ENCODE results near the gene ANKRD1.
A peak's percentile ranks its signal among the peaks of the same experiment; 100 is the strongest.
"Not testable (repeated sequence)": the region's sequence is repeated elsewhere in the genome, so short reads cannot be mapped to it uniquely, and the experiment has no call there.

Gene ANKRD1

DNA sequence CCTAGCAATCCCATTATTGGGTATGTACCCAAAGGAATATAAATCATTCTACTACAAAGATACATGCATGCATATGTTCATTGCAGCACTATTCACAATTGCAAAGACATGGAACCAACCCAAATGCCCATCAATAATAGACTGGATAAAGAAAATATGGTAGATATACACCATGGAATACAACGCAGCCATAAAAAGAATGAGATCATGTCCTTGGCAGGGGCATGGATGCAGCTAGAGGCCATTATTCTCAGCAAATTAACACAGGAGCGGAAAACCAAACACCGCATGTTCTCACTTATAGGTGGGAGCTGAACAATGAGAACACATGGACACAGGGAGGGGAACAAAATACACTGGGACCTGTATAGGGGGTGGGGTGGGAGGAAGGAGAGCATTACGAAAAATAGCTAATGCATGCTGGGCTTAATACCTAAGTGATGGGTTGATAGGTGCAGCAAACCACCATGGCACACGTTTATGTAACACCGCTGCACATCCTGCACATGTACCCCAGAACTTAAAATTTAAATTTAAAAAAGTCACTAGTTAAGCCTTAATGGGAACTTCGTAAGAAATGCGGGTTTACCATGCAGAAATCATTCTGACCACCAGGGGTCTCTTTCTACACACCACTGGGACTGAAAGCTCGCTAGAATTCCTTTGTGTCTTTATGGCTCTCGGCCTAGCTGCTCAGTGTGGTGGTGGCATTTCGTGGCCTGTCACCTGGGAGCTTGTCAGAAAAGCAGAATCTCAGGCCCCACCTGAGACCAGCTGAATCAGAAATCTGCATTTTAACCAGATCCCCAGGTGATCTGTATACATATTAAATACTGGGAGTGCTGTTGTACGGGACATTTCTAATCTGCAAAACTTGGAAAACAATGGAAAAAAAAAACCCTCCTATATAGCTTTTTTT lies 9.5 kb downstream of the ANKRD1 start:
- DNase-seq = peak; percentile 22 to 28

DNA sequence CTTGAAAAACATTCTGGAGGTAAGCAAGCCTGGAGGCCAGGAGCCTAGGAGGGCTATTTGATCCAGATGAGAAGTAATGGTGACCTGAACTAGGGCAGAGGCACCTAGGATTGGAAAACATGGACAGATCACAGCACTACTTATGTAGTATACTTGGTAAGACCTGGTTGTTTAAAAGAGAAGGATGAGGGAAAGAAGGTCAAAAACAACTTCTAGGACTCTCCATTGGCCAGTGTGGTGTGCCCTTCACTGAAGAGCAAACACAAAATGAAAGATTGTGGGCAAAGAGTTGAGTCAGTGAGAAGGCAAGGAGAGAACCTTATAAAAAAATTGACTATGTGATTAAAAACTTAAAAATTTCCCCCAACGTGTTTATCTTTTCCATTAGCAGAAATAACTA lies 14.3 kb downstream of the ANKRD1 start:
- no peak for DNase-seq

DNA sequence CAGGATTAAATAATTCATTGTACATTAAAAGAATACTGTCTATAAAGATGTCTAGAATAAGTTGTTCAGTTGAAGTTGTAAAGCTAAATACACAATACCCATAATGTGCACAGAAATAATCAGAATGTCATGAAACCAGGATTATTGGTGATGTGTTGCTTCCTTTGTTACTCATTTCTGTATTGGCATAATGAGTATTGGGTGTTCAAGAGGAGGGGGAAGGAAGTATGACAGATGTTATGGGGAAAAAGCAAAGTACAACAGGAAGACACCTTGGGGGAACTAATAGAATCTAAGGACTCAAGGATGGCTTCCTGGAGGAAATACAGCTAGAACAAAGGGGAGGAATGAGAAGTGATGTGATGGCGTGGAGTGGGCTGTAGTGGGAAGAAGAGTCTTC lies 15.0 kb downstream of the ANKRD1 start:
- DNase-seq = no peak

DNA sequence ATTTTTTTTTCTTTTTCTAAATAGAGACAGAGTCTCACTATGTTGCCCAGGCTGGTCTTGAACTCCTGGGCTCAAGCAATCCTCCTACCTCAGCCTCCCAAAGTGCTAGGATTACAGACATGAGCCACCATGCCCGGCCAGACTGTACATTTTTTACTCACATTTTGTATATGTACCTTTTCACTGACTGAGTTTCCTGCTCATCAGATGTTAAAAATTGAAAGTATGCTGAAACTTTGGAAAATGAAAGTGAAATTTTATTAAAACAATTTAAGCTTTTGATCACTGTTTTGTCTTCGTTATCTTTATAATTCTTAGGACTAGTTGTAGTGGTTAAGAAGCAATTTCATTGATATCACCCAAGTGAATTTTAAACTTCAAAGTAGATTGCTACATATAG lies 24.0 kb downstream of the ANKRD1 start:
- not testable (repeated sequence) for DNase-seq

DNA sequence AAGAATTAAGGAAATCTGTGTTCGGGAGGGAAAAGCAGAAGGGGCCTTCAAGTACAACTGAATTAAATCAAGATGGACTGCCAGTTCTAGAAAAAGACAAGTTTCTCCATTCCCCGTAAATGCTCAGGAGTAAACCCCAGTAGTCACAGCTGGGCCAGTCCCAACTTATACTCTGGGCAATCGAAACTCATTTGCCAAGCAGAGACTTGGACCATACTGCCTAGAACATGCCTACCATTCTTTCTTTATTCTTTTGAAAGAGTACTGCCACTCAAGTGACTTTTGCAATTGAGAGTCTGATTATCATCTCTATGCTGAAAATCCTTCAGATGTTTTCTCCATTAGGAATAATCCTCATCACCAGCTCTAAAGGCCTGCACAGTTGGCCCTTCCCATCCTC lies 27.7 kb downstream of the ANKRD1 start:
- DNase-seq = no peak

DNA sequence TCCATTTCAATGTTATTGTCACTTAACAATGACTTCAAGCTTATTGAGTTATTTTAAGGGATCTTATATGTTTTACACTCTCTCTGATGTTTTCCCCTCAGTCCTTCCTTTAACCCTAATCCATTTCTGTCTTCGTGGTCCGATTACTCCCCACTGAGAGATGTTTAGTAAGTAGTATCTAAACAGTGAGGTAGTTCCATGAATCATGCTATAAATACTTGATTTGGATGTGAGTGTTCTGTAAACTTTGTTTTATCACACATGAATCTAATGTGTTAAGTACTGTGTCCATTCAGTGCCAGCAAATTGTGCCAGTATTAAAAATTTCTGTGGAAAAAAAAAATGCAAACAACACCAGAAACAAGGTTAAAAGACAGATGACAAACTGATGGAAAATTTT lies 30.5 kb downstream of the ANKRD1 start:
- DNase-seq = no peak

DNA sequence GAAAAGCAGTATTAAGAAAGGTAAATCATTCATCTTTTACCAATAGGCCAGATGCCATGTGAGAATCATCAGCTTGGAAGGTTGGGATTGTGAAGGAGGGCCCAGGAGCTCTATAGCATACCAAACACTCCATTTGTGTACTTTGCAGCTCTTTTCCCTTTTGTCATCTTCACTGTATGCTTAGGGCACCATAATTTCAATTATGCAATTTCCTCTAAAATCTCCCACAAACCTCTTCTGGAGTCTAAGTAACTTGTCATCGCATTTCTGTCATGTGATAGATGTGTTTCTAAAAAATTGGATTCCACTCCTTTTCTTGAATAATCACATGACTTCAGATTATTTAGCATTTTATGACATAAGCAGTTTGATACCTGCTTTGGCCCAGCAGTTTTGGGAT lies 31.3 kb downstream of the ANKRD1 start:
- no peak for DNase-seq

DNA sequence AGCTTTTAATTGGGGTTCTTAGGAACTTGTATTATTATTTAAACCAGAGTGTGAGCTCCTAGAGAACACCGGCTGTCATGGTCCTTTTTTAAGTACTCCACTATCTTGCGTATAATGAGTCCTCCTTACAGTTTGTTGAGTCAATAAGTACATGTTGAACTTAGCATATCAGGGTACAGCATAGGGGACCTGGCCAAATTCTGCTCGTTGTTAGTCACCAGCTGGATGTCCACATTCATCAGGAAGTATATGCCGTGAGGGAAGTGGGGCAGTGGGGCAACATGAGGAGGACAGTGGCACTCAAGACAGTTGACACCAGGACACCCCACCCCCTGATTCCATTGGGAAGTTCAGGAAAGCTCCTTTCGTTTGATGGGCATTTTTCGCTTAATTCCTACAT lies 32.5 kb downstream of the ANKRD1 start:
- DNase-seq = no peak

DNA sequence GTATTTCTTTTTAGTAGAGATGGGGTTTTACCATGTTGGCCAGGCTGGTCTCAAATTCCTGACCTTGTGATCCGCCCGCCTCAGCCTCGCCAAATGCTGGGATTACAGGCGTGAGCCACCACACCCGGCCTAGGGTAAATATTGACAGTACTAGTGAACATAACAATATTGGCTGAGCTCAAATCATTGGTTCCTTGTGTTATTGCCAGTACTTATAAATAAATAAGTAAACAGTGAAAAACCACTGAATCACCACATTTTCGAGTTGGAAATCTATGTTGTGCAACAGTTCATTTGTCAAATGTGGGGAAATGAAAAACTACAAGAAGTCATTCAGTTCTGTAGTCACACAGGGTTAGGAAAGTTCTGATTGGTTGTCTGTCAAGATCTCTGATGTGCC lies 33.3 kb downstream of the ANKRD1 start:
- DNase-seq = no peak

DNA sequence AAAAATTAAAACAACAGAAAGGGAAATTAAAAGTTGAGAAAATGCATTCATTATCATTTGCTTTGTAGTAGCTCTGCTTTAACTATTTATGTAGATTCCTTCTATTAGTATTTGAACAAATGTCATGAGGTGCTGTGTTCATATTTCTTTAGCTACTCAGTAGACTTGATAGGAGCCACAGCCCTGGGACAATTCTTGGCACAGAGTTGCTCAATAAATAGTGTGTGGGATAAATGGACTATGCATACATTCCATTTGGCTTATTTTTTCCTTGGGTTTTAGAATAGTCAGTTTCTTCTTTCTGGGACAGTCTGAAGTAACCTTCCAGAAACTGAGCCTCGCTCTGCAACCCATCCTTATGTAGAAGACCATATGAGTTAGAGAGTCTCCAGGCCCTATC lies 35.7 kb downstream of the ANKRD1 start:
- DNase-seq = no peak

DNA sequence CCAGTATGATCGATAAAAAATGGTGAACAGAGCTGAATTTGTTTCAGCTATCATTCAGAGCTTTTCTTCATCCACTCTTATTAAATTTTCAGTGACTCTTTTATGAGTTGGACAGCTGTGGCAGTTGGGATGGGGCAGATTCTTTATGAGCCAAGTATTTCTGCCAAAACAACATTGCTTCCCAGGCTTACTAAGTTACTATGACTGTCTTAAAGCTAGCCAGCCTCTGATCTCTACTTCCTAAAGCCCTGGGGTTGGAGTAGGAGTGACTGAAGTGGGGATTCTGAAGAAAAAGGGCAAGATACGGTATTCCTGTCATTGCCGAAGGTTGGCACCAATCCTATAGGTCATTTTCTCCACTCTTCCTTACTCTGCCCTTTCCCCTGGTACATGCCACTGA lies 36.5 kb downstream of the ANKRD1 start:
- DNase-seq = no peak

DNA sequence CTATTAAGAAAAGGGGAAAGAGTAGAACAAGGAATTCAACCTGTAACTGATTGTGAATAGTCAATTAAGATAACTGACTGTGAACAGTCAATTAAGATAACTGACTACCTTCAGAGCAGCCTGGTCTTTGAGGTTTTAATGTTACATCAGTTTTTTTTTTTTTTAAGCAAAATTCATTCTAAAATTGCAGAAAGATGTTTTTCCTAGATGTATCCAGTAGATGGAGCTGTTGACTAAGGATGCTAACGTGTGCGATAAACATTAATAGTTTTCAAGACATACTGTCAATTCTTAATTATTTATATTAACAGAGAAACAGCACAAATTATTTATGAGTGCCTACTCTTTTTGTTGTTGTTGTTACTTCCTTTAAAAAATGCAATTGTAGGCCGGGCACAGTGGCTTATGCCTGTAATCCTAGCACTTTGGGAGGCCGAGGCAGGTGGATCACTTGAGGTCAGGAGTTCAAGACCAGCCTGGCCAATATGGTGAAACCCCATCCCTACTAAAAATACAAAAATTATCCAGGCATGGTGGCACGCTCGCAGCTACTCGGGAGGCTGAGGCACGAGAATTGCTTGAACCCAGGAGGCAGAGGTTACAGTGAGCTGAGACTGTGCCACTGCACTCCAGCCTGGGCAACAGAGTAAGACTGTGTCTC lies 40.7 kb downstream of the ANKRD1 start:
- not testable (repeated sequence) for DNase-seq

DNA sequence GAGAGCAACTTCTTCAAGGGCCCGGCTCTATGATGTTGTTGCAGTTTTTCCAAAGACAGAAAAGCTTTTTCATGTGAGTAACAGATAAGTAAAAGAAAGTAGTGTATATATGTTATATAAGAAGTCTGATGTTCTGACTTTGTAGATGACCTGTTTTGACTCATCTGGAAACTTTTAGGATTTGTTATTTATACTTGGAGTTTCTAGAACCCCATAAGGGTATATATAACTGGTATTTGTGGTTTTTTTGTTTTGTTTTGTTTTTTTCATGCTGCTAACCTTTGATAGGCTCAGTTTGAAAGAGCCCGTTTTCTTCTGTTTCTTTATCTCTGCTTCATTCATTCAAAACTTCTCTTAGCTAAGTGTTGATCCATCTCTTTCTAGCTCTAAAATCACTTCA lies 41.8 kb downstream of the ANKRD1 start:
- no peak for DNase-seq

DNA sequence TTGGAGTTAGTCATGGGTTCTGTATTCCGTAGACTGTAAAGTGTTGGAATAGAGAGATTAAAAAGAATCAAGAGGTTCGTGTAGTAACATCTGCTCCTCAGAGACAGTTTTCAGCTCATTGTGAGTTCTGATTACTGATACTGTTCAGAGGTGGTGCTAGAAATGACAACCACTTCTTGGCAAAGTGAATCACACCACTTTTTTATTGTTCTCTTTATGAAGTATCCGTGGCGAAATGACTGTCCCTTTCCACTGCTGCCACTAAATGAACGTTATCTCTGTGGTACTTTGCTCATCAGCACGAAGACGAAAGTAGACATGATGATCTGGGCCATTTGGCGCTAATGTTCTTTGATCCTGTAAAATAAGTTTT lies 48.3 kb downstream of the ANKRD1 start:
- no peak for DNase-seq

DNA sequence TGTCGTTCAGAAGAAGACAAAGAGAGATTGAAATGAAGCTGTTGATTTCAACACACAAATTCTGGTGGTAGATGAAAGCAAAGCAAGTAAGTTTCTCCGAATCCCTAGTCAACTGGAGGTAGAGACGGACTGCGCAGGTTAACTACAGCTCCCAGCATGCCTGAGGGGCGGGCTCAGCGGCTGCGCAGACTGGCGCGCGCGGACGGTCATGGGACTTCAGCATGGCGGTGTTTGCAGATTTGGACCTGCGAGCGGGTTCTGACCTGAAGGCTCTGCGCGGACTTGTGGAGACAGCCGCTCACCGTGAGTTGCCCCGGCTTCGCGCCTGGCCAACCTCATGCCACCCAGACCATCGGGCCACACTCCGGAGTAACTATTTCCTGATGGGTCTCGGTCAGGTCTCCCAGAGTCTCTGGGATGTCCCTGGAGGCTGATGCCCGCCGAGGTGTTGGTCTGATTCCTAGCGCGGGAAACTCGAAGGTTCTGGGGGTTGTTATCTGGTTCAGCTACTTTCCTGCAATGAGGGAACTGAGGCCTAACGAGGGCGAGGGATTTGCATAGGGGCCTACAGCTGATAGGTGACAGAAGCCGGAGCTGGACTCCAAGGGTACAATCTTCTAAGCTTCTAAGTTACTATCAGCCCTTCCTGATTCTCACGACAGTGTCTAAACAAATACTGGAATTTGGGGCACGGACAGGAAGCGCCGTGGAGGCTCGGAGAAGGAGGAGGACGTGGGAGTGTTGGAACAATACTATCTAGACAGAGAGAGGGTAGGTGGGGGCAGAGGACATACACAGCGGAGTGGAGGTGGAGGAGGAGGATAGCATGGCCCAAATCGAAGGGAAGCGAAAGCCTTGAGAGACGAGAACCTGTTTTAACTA lies 48.9 kb downstream of the ANKRD1 start, which contains the start of gene RPP30:
RPP30 (plus strand) TSS at position 209 of the 882 bp plus-strand sequence; CDS start at position 222, 13 bp downstream.
- peak; percentile 4 to 63 for DNase-seq

DNA sequence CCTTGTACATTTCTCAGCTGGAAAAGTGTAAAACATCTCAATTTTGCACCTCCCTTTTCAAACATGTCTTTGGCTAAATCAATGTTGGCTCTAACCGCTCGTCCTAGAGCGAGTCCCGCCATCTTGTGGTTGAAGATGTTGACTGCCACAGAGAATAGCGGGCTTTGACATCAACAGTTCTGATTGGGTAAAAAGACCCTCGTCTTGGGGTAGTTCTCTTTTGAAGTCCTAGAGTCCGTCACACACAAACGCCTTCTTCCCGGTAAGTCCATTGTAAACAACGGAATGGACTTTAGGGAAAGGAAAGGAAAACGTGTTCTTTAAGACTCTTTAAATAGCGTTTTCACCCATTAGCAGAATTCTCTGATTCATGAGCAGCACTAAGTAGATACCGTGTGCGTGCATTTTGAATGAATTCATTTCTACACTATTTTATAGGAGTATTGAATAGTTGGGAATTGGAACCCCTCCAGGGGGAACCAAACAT lies 49.6 kb downstream of the ANKRD1 start:
- peak in 1 of 2 experiments; percentile 30 for DNase-seq

DNA sequence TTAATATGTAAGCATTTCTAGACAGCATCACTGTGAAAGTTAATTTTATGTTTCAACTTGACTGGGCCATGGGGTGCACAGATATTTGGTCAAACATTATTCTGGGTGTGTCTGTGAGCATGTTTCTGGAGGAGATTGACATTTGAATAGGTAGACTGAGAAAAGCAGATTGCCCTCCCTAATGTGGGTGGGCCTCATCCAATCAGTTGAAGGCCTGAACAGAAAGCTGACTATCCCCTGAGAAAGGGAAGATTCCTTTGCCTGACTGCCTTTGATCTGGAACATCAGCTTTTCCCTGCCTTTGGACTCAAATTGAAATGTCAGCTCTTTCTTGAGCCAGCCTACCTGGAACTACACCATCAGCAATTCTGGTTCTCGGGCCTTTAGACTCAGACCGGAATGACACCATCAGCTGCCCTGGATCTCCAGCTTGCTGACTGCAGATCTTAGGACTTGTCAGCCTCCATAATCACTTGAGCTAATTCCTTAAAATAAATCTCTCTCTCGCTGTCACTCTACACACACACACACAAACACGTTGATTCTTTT lies 54.8 kb downstream of the ANKRD1 start:
- DNase-seq = no peak

DNA sequence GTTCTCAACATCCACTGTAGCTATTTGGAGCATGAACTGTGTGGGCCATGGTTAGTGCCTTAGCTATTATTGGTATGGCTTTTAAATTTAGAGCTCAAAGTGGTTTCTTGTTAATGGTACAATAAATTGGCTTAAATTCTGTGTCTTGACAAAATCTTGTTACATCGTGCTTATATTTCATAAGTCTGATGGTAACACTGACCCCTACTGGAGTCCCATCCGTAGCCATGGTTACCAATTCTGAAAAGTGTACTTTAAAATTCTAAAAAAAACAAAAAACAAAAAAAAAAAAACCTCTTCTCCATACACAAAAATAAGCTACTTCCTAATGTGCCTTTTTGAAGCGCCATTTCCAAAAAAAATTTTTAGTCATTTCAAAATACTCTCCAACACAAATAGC lies 55.5 kb downstream of the ANKRD1 start:
- no peak for DNase-seq

DNA sequence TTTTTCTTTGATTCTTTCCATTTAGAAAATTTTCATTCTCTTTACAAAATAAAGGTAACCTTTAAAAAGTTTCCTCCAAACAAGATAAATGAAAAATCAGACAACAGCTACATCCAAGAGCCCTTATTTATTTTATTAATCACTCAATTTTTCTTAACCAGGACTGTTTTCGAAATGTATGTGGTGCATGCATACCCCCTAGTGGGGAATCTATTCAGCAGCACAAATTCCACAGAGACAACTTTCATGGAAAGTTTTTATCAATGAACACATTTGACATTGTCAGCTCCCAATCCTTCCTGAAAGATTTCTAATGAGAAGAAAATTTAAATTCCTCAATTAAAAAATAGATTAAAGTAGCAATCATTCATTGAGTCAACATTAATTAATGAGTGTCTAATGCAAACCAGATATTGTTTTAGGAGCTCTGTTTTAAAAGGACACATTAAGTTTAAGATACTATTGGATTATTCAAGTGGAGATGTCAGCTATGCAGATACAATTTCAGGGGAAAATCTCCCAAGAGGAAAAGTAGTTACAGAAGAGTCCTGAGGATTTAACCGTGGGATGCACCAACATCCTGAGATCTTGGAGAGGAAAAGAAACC lies 57.9 kb downstream of the ANKRD1 start:
- DNase-seq = no peak

All from SHP77 (cell line).